Breast epithelium (tissue), 4 donors: ENCODE results near the gene VSTM2B. TPM values are rescaled to one million over a fixed set of nuclear protein-coding genes. Genes with fewer than 3 reads are reported as not detected.

ENCODE experiments used
- DNase-seq, 2 donors: peaks; one replicate each; pipeline ENCODE4 v3.0.0-alpha.2; 2019; ENCODE audit warnings: low spot score in 2 of 2
- H3K27ac ChIP-seq, 2 donors: fragments of 200-600 bp; sonication (generic) in 1 of 2; one replicate each; pipeline ENCODE4 v1.5.1; 2016 to 2019; ENCODE audit warnings: mild to moderate bottlenecking in 1 of 2
- H3K27me3 ChIP-seq, 2 donors: fragments of 200-600 bp; sonication (generic) in 1 of 2; one replicate each; pipeline versions ENCODE4 v1.5.1 to v1.6.0; 2017 to 2019; ENCODE audit warnings: control low read depth in 1 of 2, mild to moderate bottlenecking in 1 of 2
- H3K36me3 ChIP-seq: fragments of 200-600 bp; one replicate; pipeline ENCODE4 v1.5.1; 2019
- H3K4me1 ChIP-seq, 2 donors: fragments of 200-600 bp; sonication (generic); one replicate each; pipeline ENCODE4 v1.5.1; 2016 to 2019; ENCODE audit warnings: control low read depth in 1 of 2
- H3K4me3 ChIP-seq, 3 donors: fragments of 200-600 bp; sonication (generic); 1 replicate in 2 of 3; 2 replicates in 1 of 3; pipeline ENCODE4 v1.5.1; 2016 to 2019; ENCODE audit warnings: mild to moderate bottlenecking in 3 of 3, moderate library complexity in 2 of 3
- H3K9me3 ChIP-seq, 2 donors: fragments of 200-600 bp; sonication (generic) in 1 of 2; one replicate each; pipeline ENCODE4 v1.5.1; 2016 to 2019; ENCODE audit warnings: control low read depth in 1 of 2
- POLR2A ChIP-seq: fragments of 450-650 bp; IDR thresholded peaks from one replicate; pipeline ENCODE4 v1.6.1; 2016; ENCODE audit warnings: antibody characterized with exemption, mild to moderate bottlenecking, moderate library complexity
- POLR2AphosphoS5 ChIP-seq, 3 donors: sonication (generic); formaldehyde crosslinking; IDR thresholded peaks; one replicate each; pipeline ENCODE4 v1.6.1; 2017; ENCODE audit warnings: antibody characterized with exemption in 3 of 3
- intact Hi-C: fragments of 100-400 bp; cut with DNase I; formaldehyde crosslinking; loops from one replicate; pipeline ENCODE4 v1.15.1; 2023; ENCODE audit warnings: low total_unique reads
- total RNA-seq, 3 donors: library from RNA; depleted of rRNA; stranded (reverse); fragments of >200 nt; gene quantifications; one replicate each; pipeline ENCODE4 v1.1.0, GENCODE V29; 2016
- TF ChIP-seq, protein P1 (sequence below), 3 donors: fragments of 450-650 bp; IDR thresholded peaks; one replicate each; pipeline ENCODE4 v1.5.1; 2016 to 2017; ENCODE audit warnings: antibody characterized with exemption in 3 of 3, mild to moderate bottlenecking in 3 of 3, moderate library complexity in 3 of 3

The VSTM2B gene
- total RNA-seq, 3 donors from 2014 or later: not detected

GRCh38 chr19:29521291-29522075 lies 4.3 kb upstream of the VSTM2B start:
- Histone ChIP-seq H3K4me1 (peaks cover 0 to 8% of the 10 kb centered on the region in 2 donors), H3K27ac (no peak overlapping the region), H3K9me3 (no peaks in the 10 kb centered on the region), H3K36me3 (no peaks in the 10 kb centered on the region), H3K4me3 (no peak overlapping the region), H3K27me3 (peaks cover under 1 to 66% of the 10 kb centered on the region in 2 donors)
- no peak for DNase-seq
- intact Hi-C loops: no loop called here
- no peak for TF ChIP-seq POLR2A

DNA sequence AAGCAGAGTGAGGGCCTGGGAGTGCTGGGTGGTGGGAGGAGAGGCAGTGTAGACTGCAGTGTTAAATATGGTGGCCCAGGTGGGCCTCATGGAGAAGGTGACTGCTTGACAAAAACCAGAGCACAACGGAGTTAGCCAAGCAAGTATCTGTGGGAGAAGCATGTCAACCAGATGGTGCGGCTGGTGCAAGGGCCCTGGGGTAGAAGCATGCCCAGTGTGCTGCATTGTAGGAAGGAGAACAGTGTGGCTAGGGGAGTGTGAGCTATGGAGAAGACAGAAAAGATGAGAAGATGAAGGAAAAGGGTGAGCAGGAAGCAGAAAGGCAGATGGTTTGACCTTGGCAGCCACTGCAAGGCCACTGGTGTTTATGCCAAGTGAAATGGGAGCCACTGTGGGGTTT lies 2.2 kb upstream of the VSTM2B start:
- Histone ChIP-seq H3K9me3 (no peaks in the 10 kb centered on the region), H3K36me3 (no peaks in the 10 kb centered on the region), H3K4me1 (peaks cover 0 to 8% of the 10 kb centered on the region in 2 donors), H3K27me3 (peaks cover 3 to 80% of the 10 kb centered on the region in 2 donors), H3K27ac (no peak overlapping the region), H3K4me3 (no peak overlapping the region)
- no peak for DNase-seq
- intact Hi-C loops: no loop called here
- TF ChIP-seq POLR2A (no peak), POLR2AphosphoS5 (IDR thresholded peaks at IDR 0.05) (no peak)

GRCh38 chr19:29524201-29524911 lies 1.4 kb upstream of the VSTM2B start:
- peaks cover 0 to 8% of the 10 kb centered on the region in 2 donors for H3K4me1 ChIP-seq
- no peaks in the 10 kb centered on the region for H3K9me3 ChIP-seq
- H3K36me3 ChIP-seq: no peaks in the 10 kb centered on the region
- H3K4me3 ChIP-seq: peak overlapping the region in 1 of 3 donors; percentile 57
- no peak overlapping the region for H3K27ac ChIP-seq
- TF ChIP-seq, protein P1, sequence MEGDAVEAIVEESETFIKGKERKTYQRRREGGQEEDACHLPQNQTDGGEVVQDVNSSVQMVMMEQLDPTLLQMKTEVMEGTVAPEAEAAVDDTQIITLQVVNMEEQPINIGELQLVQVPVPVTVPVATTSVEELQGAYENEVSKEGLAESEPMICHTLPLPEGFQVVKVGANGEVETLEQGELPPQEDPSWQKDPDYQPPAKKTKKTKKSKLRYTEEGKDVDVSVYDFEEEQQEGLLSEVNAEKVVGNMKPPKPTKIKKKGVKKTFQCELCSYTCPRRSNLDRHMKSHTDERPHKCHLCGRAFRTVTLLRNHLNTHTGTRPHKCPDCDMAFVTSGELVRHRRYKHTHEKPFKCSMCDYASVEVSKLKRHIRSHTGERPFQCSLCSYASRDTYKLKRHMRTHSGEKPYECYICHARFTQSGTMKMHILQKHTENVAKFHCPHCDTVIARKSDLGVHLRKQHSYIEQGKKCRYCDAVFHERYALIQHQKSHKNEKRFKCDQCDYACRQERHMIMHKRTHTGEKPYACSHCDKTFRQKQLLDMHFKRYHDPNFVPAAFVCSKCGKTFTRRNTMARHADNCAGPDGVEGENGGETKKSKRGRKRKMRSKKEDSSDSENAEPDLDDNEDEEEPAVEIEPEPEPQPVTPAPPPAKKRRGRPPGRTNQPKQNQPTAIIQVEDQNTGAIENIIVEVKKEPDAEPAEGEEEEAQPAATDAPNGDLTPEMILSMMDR (IDR thresholded peaks at IDR 0.05): no peak
- TF ChIP-seq POLR2AphosphoS5 (IDR thresholded peaks at IDR 0.05) (no peak), POLR2A (no peak)
- intact Hi-C loops: no loop called here
- peaks cover 3 to 83% of the 10 kb centered on the region in 2 donors for H3K27me3 ChIP-seq
- no peak for DNase-seq

DNA sequence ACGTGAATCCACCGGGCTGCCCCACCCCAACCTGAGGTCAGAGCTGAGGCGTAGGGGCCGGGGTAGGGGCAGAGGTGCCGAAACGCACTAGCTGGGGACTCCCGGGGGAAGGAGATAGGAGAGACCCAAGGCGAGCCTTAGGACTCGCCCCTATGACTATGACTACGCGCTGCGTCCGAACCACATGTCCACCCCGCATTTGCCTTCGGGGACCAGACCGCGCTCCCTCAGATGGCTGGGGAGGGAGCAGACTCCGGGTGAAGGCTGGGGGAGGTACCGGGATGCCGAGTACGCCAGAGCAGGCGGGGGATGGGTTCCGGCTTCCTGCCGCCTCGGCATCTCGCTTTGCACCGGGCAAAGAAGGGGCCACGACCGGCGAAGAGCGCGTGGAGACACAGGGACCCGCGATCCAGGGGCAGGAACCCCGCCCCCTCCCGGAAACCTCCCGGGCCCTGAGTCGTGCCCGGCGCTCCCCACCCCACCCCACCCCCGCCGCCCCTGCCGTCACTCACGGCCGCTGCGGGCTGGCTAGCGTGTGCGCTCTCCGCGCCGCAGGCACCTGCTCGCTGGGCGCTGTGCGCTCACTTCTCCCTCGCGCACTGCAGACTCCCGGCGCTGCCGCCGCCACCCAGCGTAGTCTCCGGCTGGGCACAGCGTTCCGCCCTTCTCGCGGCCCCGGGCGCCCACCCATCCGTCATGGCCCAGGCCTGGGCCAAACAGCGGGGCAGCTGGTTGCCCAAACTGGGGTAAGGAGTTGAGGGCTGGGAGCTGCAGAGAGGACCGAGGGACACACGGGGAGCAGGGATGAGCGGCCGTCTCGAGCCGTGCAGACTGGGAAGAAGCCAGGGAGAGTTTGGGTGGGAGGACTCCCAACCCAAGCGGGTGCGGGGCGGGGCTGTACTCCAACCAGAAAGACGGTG lies 622 bp upstream of the VSTM2B start:
- H3K27me3 ChIP-seq: peaks cover 3 to 88% of the 10 kb centered on the region in 2 donors
- no peaks in the 10 kb centered on the region for H3K9me3 ChIP-seq
- intact Hi-C loops: no loop called here
- peak overlapping the region in 2 of 3 donors; percentile 3 to 57 for H3K4me3 ChIP-seq
- DNase-seq: no peak
- no peaks in the 10 kb centered on the region for H3K36me3 ChIP-seq
- peaks cover 0 to 8% of the 10 kb centered on the region in 2 donors for H3K4me1 ChIP-seq
- no peak overlapping the region for H3K27ac ChIP-seq
- no peak for TF ChIP-seq POLR2AphosphoS5 (IDR thresholded peaks at IDR 0.05)
- TF ChIP-seq, protein P1 (IDR thresholded peaks at IDR 0.05): no peak
- no peak for TF ChIP-seq POLR2A

- Histone ChIP-seq H3K27ac (no peak overlapping the region), H3K9me3 (no peaks in the 10 kb centered on the region), H3K27me3 (peaks cover 3 to 97% of the 10 kb centered on the region in 2 donors), H3K36me3 (no peaks in the 10 kb centered on the region), H3K4me3 (peak overlapping the region in 2 of 3 donors; percentile 27 to 57), H3K4me1 (peaks cover 0 to 8% of the 10 kb centered on the region in 2 donors)
- TF ChIP-seq POLR2A (no peak), POLR2AphosphoS5 (IDR thresholded peaks at IDR 0.05) (no peak)
- TF ChIP-seq, protein P1 (IDR thresholded peaks at IDR 0.05): no peak
- intact Hi-C loops: no loop called here
- no peak for DNase-seq
These were observed 1.1 kb downstream of the VSTM2B start for GRCh38 chr19:29526730-29527499.
